Keratinocyte (primary cell): Measurements from ENCODE around the gene SLC8A1. TPM values are rescaled to one million over a fixed set of nuclear protein-coding genes. Genes with fewer than 3 reads are reported as not detected.
A peak's percentile ranks its signal among the peaks of the same experiment; 100 is the strongest.

Experiments
- DNase-seq: peaks from one replicate; pipeline ENCODE4 v3.0.0-alpha.2; 2011; ENCODE audit warnings: low read depth, missing footprints, low spot score
- FAIRE-seq: peaks from 2 replicates; lab custom pipeline; 2011; peaks lifted over from hg19 to GRCh38; lab: Jason Lieb, UNC
- H2AFZ ChIP-seq: 2 replicates; pipeline ENCODE4 v1.6.0; 2012; ENCODE audit warnings: low read length, control low read depth, inconsistent platforms; ENCODE audit not compliant: control insufficient read depth
- H3K27ac ChIP-seq: 2 replicates; pipeline ENCODE4 v1.5.1; 2011; ENCODE audit warnings: low read length; ENCODE audit not compliant: control insufficient read depth, insufficient read depth
- H3K27me3 ChIP-seq: 3 replicates; pipeline ENCODE4 v1.6.0; 2011; ENCODE audit warnings: low read length; ENCODE audit not compliant: control insufficient read depth, insufficient read depth; ENCODE audit errors: extremely low read depth
- H3K36me3 ChIP-seq, 2 experiments: 2 replicates in 1 of 2; 3 replicates in 1 of 2; pipeline ENCODE4 v1.5.1; 2011; ENCODE audit warnings: low read length in 2 of 2, mild to moderate bottlenecking in 1 of 2; ENCODE audit not compliant: control insufficient read depth in 2 of 2, insufficient read depth in 2 of 2; ENCODE audit errors: extremely low read depth in 1 of 2
- H3K4me1 ChIP-seq: 3 replicates; pipeline ENCODE4 v1.5.1; 2011; ENCODE audit warnings: low read length; ENCODE audit not compliant: control insufficient read depth, insufficient read depth; ENCODE audit errors: extremely low read depth
- H3K4me2 ChIP-seq: 3 replicates; pipeline ENCODE4 v1.6.0; 2011; ENCODE audit warnings: low read depth, low read length; ENCODE audit not compliant: control insufficient read depth, insufficient read depth; ENCODE audit errors: extremely low read depth
- H3K4me3 ChIP-seq, 3 experiments: fragments of 200-600 bp in 1 of 3; sonication (generic) in 1 of 3; 2 replicates in 2 of 3; 3 replicates in 1 of 3; pipeline ENCODE4 v1.5.1; 2011 to 2016; ENCODE audit warnings: low read length in 3 of 3, mild to moderate bottlenecking in 3 of 3, control low read depth in 2 of 3, inconsistent platforms in 1 of 3, low read depth in 1 of 3, mixed read lengths in 1 of 3, mixed run types in 1 of 3, moderate library complexity in 1 of 3; ENCODE audit not compliant: control insufficient read depth in 2 of 3, insufficient read depth in 2 of 3; ENCODE audit errors: extremely low read depth in 1 of 3
- H3K79me2 ChIP-seq: 2 replicates; pipeline ENCODE4 v1.6.0; 2012; ENCODE audit warnings: low read length; ENCODE audit not compliant: control insufficient read depth, insufficient read depth
- H3K9ac ChIP-seq: 3 replicates; pipeline ENCODE4 v1.6.0; 2011; ENCODE audit warnings: low read length; ENCODE audit not compliant: control insufficient read depth, insufficient read depth; ENCODE audit errors: extremely low read depth
- H3K9me1 ChIP-seq: 3 replicates; pipeline ENCODE4 v1.6.0; 2011; ENCODE audit warnings: low read length; ENCODE audit not compliant: control insufficient read depth, insufficient read depth; ENCODE audit errors: extremely low read depth
- H3K9me3 ChIP-seq: 2 replicates; pipeline ENCODE4 v1.5.1; 2012; ENCODE audit warnings: low read depth, low read length; ENCODE audit not compliant: control insufficient read depth
- H4K20me1 ChIP-seq: 3 replicates; pipeline ENCODE4 v1.6.0; 2011; ENCODE audit warnings: low read length; ENCODE audit not compliant: control insufficient read depth, insufficient read depth; ENCODE audit errors: extremely low read depth
- EZH2 ChIP-seq: IDR thresholded peaks from one replicate; pipeline ENCODE4 v1.6.1; 2012; ENCODE audit warnings: inconsistent platforms, mild to moderate bottlenecking, low read length, moderate library complexity
- dilution Hi-C: fragments of 300-500 bp; cut with MboI; formaldehyde crosslinking; loops from one replicate; pipeline ENCODE4 v1.7.0; 2020; ENCODE audit warnings: low sequenced_read_pairs; ENCODE audit not compliant: extremely low pct_ligation_motif_present
- polyA plus RNA-seq, 5 experiments: library from polyadenylated mRNA; depleted of rRNA in 3 of 5; stranded (reverse) in 3 of 5; stranded (forward) in 1 of 5; unstranded in 1 of 5; fragments of >200 nt; gene quantifications; 1 replicate in 1 of 5; 2 replicates in 3 of 5; 3 replicates in 1 of 5; pipeline versions ENCODE4 v1.2.1 to v1.2.3, GENCODE V29; 2011 to 2012; ENCODE audit warnings: missing spikeins in 2 of 5, low read depth in 1 of 5, low replicate concordance in 1 of 5
- TF ChIP-seq, protein P1 (sequence below), 3 experiments: IDR thresholded peaks in 1 of 3; conservative IDR thresholded peaks in 1 of 3; optimal IDR thresholded peaks in 1 of 3; 2 replicates in 2 of 3; 3 replicates in 1 of 3; pipeline versions ENCODE3 to v1.5.1; 2011; ENCODE audit warnings: low read length in 3 of 3, mild to moderate bottlenecking in 3 of 3, moderate library complexity in 2 of 3, control low read depth in 1 of 3, inconsistent platforms in 1 of 3; ENCODE audit not compliant: insufficient read depth in 2 of 3; ENCODE audit errors: extremely low read depth in 1 of 3

SLC8A1 gene
- polyA plus RNA-seq, 1 donor (not counting 4 experiments of a cell fraction or from before 2014, with no cell fraction given) = 2.7 TPM

DNA sequence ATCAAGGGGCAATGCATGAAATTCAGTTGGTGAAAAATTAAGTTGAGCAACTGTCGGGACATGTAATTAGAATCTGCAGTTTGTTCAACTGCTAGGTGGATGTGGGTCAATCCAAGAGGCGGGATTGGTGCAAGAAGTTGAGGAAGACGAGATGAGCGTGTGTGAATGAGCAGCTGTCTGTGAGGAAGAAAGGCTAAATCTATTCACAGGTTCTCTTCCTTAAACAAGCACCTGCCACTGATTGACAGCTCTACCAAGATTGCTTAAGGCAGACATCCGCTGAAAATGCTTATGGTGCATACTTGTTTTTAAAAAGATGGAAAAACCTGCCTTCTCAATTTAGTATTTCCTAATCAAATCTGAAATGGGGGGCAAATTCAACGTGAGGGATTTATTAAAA, 349.4 kb downstream of the SLC8A1 start:
- peaks cover 21% of the 10 kb centered on the region for H3K4me1 ChIP-seq
- no peak overlapping the region for H3K9ac ChIP-seq
- no peaks in the 10 kb centered on the region for H3K79me2 ChIP-seq
- FAIRE-seq (no peak), DNase-seq (no peak)
- H3K4me2 ChIP-seq = no peak overlapping the region
- H3K9me1 ChIP-seq = no peaks in the 10 kb centered on the region
- no peaks in the 10 kb centered on the region for H4K20me1 ChIP-seq
- H2AFZ ChIP-seq = no peak overlapping the region
- H3K27me3 ChIP-seq = no peaks in the 10 kb centered on the region
- dilution Hi-C loops = no loop called here
- no peak for TF ChIP-seq EZH2
- TF ChIP-seq, protein P1, sequence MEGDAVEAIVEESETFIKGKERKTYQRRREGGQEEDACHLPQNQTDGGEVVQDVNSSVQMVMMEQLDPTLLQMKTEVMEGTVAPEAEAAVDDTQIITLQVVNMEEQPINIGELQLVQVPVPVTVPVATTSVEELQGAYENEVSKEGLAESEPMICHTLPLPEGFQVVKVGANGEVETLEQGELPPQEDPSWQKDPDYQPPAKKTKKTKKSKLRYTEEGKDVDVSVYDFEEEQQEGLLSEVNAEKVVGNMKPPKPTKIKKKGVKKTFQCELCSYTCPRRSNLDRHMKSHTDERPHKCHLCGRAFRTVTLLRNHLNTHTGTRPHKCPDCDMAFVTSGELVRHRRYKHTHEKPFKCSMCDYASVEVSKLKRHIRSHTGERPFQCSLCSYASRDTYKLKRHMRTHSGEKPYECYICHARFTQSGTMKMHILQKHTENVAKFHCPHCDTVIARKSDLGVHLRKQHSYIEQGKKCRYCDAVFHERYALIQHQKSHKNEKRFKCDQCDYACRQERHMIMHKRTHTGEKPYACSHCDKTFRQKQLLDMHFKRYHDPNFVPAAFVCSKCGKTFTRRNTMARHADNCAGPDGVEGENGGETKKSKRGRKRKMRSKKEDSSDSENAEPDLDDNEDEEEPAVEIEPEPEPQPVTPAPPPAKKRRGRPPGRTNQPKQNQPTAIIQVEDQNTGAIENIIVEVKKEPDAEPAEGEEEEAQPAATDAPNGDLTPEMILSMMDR (optimal IDR thresholded peaks at IDR 0.05 in 1 of 3, IDR thresholded peaks at IDR 0.05 in 1 of 3, conservative IDR thresholded peaks at IDR 0.05 in 1 of 3; ENCODE audit: extremely low read depth in 1 of 3, insufficient read depth in 2 of 3, low read length in 3 of 3) = no peak
- no peaks in the 10 kb centered on the region for H3K9me3 ChIP-seq
- H3K4me3 ChIP-seq = no peak overlapping the region
- H3K36me3 ChIP-seq = no peaks in the 10 kb centered on the region
- H3K27ac ChIP-seq = no peak overlapping the region

DNA sequence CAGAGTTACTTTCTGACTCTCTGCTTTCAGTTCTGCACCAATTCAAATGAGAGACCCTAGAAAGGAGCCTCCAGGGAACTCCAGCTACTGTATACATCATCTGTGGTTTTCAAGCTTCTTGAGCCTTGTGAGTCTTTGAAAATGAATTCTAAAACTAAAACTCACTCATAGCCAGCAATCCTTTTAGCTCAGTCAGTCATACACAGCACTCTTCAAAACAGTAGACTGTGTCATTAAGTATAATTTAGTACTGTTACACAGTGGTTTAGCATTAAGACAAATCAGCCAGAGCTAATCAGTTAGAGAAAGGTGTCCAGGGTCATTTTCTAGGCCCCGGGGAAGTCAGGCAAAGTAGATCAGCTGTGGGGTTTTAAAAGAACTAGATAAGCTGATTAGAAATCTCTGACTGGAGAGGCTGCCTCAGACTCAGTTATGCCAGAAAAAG, 350.7 kb downstream of the SLC8A1 start:
- dilution Hi-C loops = no loop called here
- H3K4me2 ChIP-seq = no peak overlapping the region
- no peak overlapping the region for H3K27ac ChIP-seq
- TF ChIP-seq, protein P1 (optimal IDR thresholded peaks at IDR 0.05 in 1 of 3, IDR thresholded peaks at IDR 0.05 in 1 of 3, conservative IDR thresholded peaks at IDR 0.05 in 1 of 3; ENCODE audit: extremely low read depth in 1 of 3, insufficient read depth in 2 of 3, low read length in 3 of 3) = no peak
- TF ChIP-seq EZH2 = no peak
- no peak overlapping the region for H3K4me3 ChIP-seq
- H3K9ac ChIP-seq = no peak overlapping the region
- no peak for DNase-seq
- H3K27me3 ChIP-seq = no peaks in the 10 kb centered on the region
- no peaks in the 10 kb centered on the region for H4K20me1 ChIP-seq
- H3K79me2 ChIP-seq = no peaks in the 10 kb centered on the region
- H3K9me1 ChIP-seq = no peaks in the 10 kb centered on the region
- peaks cover 34% of the 10 kb centered on the region for H3K4me1 ChIP-seq
- H3K36me3 ChIP-seq = no peaks in the 10 kb centered on the region
- H2AFZ ChIP-seq = peak overlapping the region; percentile 10
- H3K9me3 ChIP-seq = no peaks in the 10 kb centered on the region
- FAIRE-seq = peak; percentile 63
